Measurements from ENCODE around the gene DERL3. TPM values are rescaled to one million over a fixed set of nuclear protein-coding genes. Genes with fewer than 3 reads are reported as not detected.
"Not testable (repeated sequence)": the region's sequence is repeated elsewhere in the genome, so short reads cannot be mapped to it uniquely, and the experiment has no call there.

Gene DERL3
- total RNA-seq, 4 donors from 2014 or later, result not detected

DNA sequence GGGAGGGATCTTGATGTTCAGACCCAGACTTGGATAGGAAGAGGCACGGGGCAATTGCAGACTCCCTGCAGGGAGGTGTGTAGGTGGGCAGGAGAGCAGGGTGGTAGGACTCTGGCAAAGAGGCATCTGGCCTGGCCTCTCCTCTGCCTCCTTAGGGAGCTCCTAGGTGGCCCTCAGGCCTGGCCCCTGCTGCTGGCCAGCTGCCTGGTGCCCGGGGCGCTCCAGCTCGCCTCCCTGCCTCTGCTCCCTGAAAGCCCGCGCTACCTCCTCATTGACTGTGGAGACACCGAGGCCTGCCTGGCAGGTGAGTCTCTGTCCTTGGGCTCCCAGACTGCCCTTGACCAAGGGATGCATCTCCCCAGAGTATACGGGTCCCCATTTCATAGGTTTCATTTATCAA lies 38.8 kb upstream of the DERL3 start:
- no peak for TF ChIP-seq POLR2A (IDR thresholded peaks at IDR 0.05; ENCODE audit: low read depth)
- TF ChIP-seq, protein P1, sequence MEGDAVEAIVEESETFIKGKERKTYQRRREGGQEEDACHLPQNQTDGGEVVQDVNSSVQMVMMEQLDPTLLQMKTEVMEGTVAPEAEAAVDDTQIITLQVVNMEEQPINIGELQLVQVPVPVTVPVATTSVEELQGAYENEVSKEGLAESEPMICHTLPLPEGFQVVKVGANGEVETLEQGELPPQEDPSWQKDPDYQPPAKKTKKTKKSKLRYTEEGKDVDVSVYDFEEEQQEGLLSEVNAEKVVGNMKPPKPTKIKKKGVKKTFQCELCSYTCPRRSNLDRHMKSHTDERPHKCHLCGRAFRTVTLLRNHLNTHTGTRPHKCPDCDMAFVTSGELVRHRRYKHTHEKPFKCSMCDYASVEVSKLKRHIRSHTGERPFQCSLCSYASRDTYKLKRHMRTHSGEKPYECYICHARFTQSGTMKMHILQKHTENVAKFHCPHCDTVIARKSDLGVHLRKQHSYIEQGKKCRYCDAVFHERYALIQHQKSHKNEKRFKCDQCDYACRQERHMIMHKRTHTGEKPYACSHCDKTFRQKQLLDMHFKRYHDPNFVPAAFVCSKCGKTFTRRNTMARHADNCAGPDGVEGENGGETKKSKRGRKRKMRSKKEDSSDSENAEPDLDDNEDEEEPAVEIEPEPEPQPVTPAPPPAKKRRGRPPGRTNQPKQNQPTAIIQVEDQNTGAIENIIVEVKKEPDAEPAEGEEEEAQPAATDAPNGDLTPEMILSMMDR (IDR thresholded peaks at IDR 0.05), result no peak
- no peak for TF ChIP-seq POLR2AphosphoS5 (IDR thresholded peaks at IDR 0.05)
- no peak for TF ChIP-seq EP300 (IDR thresholded peaks at IDR 0.05)
- Histone ChIP-seq H3K27ac (replicated peaks in 1 of 4) (no peak overlapping the region), H3K27me3 (no peaks in the 10 kb centered on the region), H3K4me3 (no peak overlapping the region), H3K9me3 (no peaks in the 10 kb centered on the region), H3K36me3 (peaks cover 4 to 77% (median 55%) of the 10 kb centered on the region in 4 donors), H3K4me1 (no peaks in the 10 kb centered on the region)
- DNase-seq (ENCODE audit: extremely low spot score), result no peak
- whole genome bisulfite sequencing, result 95% methylated on average over 8 of the region's 8 CpGs
- intact Hi-C loops (cut with DNase I), result no loop called here

DNA sequence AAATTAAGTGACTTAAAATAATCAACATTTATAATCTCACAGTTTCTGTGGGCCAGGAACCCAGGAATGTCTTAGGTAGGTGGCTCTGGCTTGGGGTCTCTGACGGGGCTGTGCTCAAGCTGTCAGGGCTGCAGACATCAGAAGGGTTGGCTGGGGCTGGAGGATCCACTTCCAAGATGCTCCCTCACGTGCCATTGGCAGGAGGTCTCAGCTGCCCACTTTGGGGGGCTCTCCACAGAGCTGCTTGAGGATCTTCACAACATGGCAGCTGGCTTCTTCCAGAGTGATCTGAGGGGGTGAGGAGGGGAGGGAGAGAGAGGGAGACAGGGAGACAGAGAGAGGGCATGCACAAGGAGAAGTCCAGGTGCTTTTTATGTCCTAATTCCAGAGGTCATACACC lies 37.0 kb upstream of the DERL3 start:
- H3K9me3 ChIP-seq, result no peaks in the 10 kb centered on the region
- intact Hi-C loops (cut with DNase I), result no loop called here
- TF ChIP-seq, protein P1 (IDR thresholded peaks at IDR 0.05), result no peak
- TF ChIP-seq POLR2AphosphoS5 (IDR thresholded peaks at IDR 0.05) (no peak), POLR2A (IDR thresholded peaks at IDR 0.05; ENCODE audit: low read depth) (no peak), EP300 (IDR thresholded peaks at IDR 0.05) (no peak)
- H3K36me3 ChIP-seq, result peaks cover 4 to 81% (median 48%) of the 10 kb centered on the region in 4 donors
- no peak overlapping the region for H3K27ac ChIP-seq (replicated peaks in 1 of 4)
- H3K4me3 ChIP-seq, result no peak overlapping the region
- H3K27me3 ChIP-seq, result no peaks in the 10 kb centered on the region
- WGBS, result 90% methylated on average over 2 of the region's 2 CpGs
- no peak for DNase-seq (ENCODE audit: extremely low spot score)
- H3K4me1 ChIP-seq, result no peaks in the 10 kb centered on the region

DNA sequence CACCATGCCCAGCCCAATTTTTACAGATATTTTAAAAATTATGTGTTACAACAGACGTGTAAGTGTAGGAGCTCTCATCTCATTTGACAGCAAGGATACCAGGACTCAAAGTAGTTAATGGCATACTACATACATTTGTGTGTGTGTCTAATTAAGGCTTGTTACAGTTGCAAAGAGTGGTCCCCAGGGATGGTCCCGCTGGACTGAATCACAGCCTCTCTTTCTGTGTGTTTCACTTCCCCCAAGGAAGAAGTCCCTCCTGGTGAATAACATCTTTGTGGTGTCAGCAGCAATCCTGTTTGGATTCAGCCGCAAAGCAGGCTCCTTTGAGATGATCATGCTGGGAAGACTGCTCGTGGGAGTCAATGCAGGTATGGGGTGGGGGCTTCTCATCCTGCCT lies 36.1 kb upstream of the DERL3 start:
- H3K27me3 ChIP-seq, result no peaks in the 10 kb centered on the region
- TF ChIP-seq EP300 (IDR thresholded peaks at IDR 0.05) (no peak), POLR2A (IDR thresholded peaks at IDR 0.05; ENCODE audit: low read depth) (no peak), POLR2AphosphoS5 (IDR thresholded peaks at IDR 0.05) (no peak)
- TF ChIP-seq, protein P1 (IDR thresholded peaks at IDR 0.05), result no peak
- DNase-seq (ENCODE audit: extremely low spot score), result no peak
- 87% methylated on average over 4 of the region's 4 CpGs for WGBS
- no peak overlapping the region for H3K4me3 ChIP-seq
- no peaks in the 10 kb centered on the region for H3K4me1 ChIP-seq
- H3K9me3 ChIP-seq, result no peaks in the 10 kb centered on the region
- intact Hi-C loops (cut with DNase I), result no loop called here
- H3K36me3 ChIP-seq, result peaks cover 4 to 89% (median 50%) of the 10 kb centered on the region in 4 donors
- H3K27ac ChIP-seq (replicated peaks in 1 of 4), result no peak overlapping the region

DNA sequence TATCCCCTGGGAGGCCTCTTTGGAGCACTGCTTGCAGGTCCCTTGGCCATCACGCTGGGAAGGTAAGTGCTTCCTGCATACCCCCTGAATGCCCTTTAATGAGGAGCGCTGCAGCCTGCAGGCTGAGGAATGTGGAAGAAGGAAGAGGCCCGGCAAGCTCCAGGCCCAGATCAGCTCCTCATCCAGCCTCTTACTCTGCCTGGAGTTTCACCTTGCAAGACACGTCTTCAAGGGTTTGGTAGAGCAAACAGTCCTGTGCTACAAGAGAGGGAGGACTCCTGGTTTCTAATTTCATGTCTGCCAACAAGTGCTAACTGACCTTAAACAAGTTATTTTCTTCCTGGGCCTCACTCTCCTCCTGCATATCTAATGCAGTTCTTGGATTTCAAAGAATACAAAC lies 29.8 kb upstream of the DERL3 start:
- TF ChIP-seq EP300 (IDR thresholded peaks at IDR 0.05), result no peak
- TF ChIP-seq, protein P1 (IDR thresholded peaks at IDR 0.05), result no peak
- no peak for TF ChIP-seq POLR2AphosphoS5 (IDR thresholded peaks at IDR 0.05)
- no peak for TF ChIP-seq POLR2A (IDR thresholded peaks at IDR 0.05; ENCODE audit: low read depth)
- Histone ChIP-seq H3K9me3 (no peaks in the 10 kb centered on the region), H3K4me1 (no peaks in the 10 kb centered on the region), H3K36me3 (peaks cover 15 to 84% (median 44%) of the 10 kb centered on the region in 4 donors), H3K4me3 (no peak overlapping the region), H3K27ac (replicated peaks in 1 of 4) (no peak overlapping the region), H3K27me3 (no peaks in the 10 kb centered on the region)
- no peak for DNase-seq (ENCODE audit: extremely low spot score)
- 95% methylated on average over 4 of the region's 4 CpGs for WGBS
- intact Hi-C loops (cut with DNase I), result no loop called here

DNA sequence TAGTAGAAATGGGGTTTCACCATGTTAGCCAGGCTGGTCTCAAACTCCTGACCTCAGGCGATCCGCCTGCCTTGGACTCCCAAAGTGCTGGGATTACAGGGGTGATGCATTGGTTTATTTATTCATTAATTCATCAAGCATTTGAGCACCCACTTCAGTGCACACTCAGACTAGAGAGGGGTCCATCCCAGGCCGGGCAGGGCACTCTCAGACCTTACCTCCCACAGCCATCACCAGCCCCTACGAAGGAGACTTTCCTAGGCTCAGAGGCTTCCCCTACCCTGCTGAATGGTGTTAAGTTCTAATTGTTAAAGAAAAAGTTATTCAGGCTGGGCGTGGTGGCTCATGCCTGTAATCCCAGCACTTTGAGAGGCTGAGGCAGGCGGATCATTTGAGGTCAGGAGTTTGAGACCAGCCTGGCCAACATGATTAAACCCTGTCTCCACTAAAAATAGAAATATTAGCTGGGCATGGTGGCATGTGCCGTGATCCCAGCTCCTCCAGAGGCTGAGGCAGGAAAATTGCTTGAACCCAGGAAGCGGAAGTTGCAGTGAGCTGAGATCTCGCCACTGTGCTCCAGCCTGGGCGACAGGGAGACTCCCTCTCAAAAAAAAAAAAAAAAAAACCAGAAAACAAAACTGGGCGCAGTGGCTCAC lies 25.8 kb upstream of the DERL3 start:
- DNase-seq (ENCODE audit: extremely low spot score); H3K9me3 ChIP-seq; H3K4me1 ChIP-seq; H3K27me3 ChIP-seq; H3K27ac ChIP-seq (replicated peaks in 1 of 4); H3K4me3 ChIP-seq; intact Hi-C loops (cut with DNase I): not testable (repeated sequence)
- 81% methylated on average over 11 of the region's 11 CpGs for WGBS
- H3K36me3 ChIP-seq, result peaks cover 15 to 65% (median 44%) of the 10 kb centered on the region in 4 donors
